Brain microvascular endothelial cell (primary cell): ENCODE data around the gene OGFOD1.

Experiments
- DNase-seq: peaks from one replicate; pipeline ENCODE4 v3.0.0-alpha.2; 2020
- H3K27ac ChIP-seq: fragments of 250-450 bp; sonication (Bioruptor Pico); 2 replicates; pipeline ENCODE4 v1.5.1; 2020; ENCODE audit warnings: mild to moderate bottlenecking, moderate library complexity
- H3K27me3 ChIP-seq: fragments of 250-450 bp; sonication (Bioruptor Pico); replicated peaks from 2 replicates; pipeline ENCODE4 v1.5.1; 2020; ENCODE audit warnings: mild to moderate bottlenecking
- H3K36me3 ChIP-seq: fragments of 250-450 bp; sonication (Bioruptor Pico); replicated peaks from 2 replicates; pipeline ENCODE4 v1.5.1; 2020; ENCODE audit warnings: mild to moderate bottlenecking
- H3K4me3 ChIP-seq: 2 replicates; pipeline ENCODE4 v1.5.1; 2011; ENCODE audit warnings: low read depth, mild to moderate bottlenecking, control low read depth, low read length, moderate library complexity
- in situ Hi-C: cut with HindIII; loops from 2 replicates; pipeline ENCODE4 v1.10.0; 2017; ENCODE audit warnings: low sequenced_read_pairs, low pct_ligation_motif_present
- TF ChIP-seq, protein P1 (sequence below): IDR thresholded peaks from 2 replicates; pipeline ENCODE4 v1.5.1; 2011; ENCODE audit warnings: low read depth, mild to moderate bottlenecking, moderate library complexity, low read length, control low read depth, inconsistent platforms; ENCODE audit errors: missing control alignments

The OGFOD1 gene

GRCh38 chr16:56411624-56412023 is 39.7 kb upstream of the OGFOD1 start:
- in situ Hi-C loops = no loop called here
- Histone ChIP-seq H3K27me3 (no peaks in the 10 kb centered on the region), H3K36me3 (peaks cover 5% of the 10 kb centered on the region), H3K27ac (no peak overlapping the region), H3K4me3 (no peak overlapping the region)
- DNase-seq = no peak
- TF ChIP-seq, protein P1, sequence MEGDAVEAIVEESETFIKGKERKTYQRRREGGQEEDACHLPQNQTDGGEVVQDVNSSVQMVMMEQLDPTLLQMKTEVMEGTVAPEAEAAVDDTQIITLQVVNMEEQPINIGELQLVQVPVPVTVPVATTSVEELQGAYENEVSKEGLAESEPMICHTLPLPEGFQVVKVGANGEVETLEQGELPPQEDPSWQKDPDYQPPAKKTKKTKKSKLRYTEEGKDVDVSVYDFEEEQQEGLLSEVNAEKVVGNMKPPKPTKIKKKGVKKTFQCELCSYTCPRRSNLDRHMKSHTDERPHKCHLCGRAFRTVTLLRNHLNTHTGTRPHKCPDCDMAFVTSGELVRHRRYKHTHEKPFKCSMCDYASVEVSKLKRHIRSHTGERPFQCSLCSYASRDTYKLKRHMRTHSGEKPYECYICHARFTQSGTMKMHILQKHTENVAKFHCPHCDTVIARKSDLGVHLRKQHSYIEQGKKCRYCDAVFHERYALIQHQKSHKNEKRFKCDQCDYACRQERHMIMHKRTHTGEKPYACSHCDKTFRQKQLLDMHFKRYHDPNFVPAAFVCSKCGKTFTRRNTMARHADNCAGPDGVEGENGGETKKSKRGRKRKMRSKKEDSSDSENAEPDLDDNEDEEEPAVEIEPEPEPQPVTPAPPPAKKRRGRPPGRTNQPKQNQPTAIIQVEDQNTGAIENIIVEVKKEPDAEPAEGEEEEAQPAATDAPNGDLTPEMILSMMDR = no peak

GRCh38 chr16:56413381-56413780 is 38.0 kb upstream of the OGFOD1 start:
- in situ Hi-C loops = no loop called here
- Histone ChIP-seq H3K27ac (no peak overlapping the region), H3K4me3 (no peak overlapping the region), H3K36me3 (no peaks in the 10 kb centered on the region), H3K27me3 (no peaks in the 10 kb centered on the region)
- TF ChIP-seq, protein P1 = no peak
- DNase-seq = no peak

GRCh38 chr16:56414366-56414765 is 37.0 kb upstream of the OGFOD1 start:
- no peak overlapping the region for H3K4me3 ChIP-seq
- no peaks in the 10 kb centered on the region for H3K27me3 ChIP-seq
- in situ Hi-C loops = no loop called here
- DNase-seq = no peak
- TF ChIP-seq, protein P1 = no peak
- no peaks in the 10 kb centered on the region for H3K36me3 ChIP-seq
- H3K27ac ChIP-seq = no peak overlapping the region

- H3K36me3 ChIP-seq = no peaks in the 10 kb centered on the region
- TF ChIP-seq, protein P1 = no peak
- no peak overlapping the region for H3K4me3 ChIP-seq
- no peaks in the 10 kb centered on the region for H3K27me3 ChIP-seq
- H3K27ac ChIP-seq = no peak overlapping the region
- in situ Hi-C loops = no loop called here
- no peak for DNase-seq
These were observed 35.5 kb upstream of the OGFOD1 start for GRCh38 chr16:56415875-56416274.

GRCh38 chr16:56417138-56417537 is 34.2 kb upstream of the OGFOD1 start:
- H3K4me3 ChIP-seq = no peak overlapping the region
- TF ChIP-seq, protein P1 = no peak
- no peaks in the 10 kb centered on the region for H3K27me3 ChIP-seq
- in situ Hi-C loops = no loop called here
- no peak overlapping the region for H3K27ac ChIP-seq
- no peaks in the 10 kb centered on the region for H3K36me3 ChIP-seq
- DNase-seq = no peak

DNA sequence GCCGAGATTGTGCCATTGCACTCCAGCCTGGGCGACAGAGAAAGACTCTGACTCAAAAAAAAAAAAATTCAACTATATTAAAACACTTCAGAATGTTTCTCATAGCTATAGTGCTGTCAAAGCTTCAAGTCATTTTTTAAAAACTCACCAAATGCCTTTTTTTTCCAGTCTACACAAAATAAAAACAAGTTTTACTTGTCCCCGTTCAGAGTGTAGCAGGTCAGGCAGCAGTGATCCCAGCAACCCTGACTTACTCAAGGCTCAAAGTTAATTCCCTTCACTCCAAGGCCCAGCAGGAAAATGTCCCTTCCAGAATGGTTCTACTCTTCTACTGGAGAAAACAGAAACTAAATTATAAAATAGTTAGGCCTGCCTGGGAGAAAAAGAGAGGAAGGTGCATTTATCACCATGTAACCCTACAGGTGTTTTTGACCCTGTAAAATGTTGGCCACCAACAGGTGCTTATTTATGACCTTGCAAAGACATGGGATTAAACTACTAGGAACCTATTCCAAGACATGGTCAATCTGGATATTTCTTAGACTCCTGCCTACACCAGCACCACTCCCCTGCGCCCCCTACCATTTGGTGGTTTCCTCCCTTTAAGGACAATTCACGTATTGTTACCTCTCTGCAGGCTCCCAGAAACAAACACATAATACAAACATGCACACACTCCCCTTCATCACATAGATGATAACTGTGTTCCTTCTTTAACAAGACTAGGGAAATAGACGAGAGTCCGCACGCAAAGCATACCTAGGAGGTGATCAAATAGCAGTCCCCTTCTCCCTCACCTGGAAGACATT is 31.4 kb upstream of the OGFOD1 start:
- H3K36me3 ChIP-seq = no peaks in the 10 kb centered on the region
- in situ Hi-C loops = no loop called here
- no peak overlapping the region for H3K4me3 ChIP-seq
- DNase-seq = no peak
- no peak overlapping the region for H3K27ac ChIP-seq
- no peaks in the 10 kb centered on the region for H3K27me3 ChIP-seq
- TF ChIP-seq, protein P1 = no peak
